ENCODE data around the gene GPR146. TPM values are rescaled to one million over a fixed set of nuclear protein-coding genes. Genes with fewer than 3 reads are reported as not detected.

Gene GPR146
- total and polyA plus RNA-seq, 2 of the 13 experiments (the other 11 are each of a cell fraction or from before 2014, with no cell fraction given) = 2.0 to 15.9 TPM

GRCh38 chr7:1044189-1045068 is at the start of gene GPR146 (continued):
- TF ChIP-seq, protein P1, sequence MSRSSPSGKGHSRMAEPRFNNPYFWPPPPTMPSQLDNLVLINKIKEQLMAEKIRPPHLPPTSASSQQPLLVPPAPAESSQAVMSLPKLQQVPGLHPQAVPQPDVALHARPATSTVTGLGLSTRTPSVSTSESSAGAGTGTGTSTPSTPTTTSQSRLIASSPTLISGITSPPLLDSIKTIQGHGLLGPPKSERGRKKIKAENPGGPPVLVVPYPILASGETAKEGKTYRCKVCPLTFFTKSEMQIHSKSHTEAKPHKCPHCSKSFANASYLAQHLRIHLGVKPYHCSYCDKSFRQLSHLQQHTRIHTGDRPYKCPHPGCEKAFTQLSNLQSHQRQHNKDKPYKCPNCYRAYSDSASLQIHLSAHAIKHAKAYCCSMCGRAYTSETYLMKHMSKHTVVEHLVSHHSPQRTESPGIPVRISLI (CRISPR knock-in tag; IDR thresholded peaks at IDR 0.05; ENCODE audit: borderline replicate concordance) = no peak
- TF ChIP-seq KLF6 (CRISPR knock-in tag; IDR thresholded peaks at IDR 0.05) (no peak), AKAP8 (CRISPR knock-in tag; IDR thresholded peaks at IDR 0.05) (no peak; the same call in 1 of the 2 replicates), ZNF234 (CRISPR knock-in tag; conservative IDR thresholded peaks at IDR 0.05) (no peak), SIX1 (CRISPR knock-in tag; IDR thresholded peaks at IDR 0.05; ENCODE audit: borderline replicate concordance) (peak; percentile 92), AGO2 (optimal IDR thresholded peaks at IDR 0.05; ENCODE audit: low read depth, low read length) (peak; percentile 56), ZNF615 (CRISPR knock-in tag; IDR thresholded peaks at IDR 0.05; ENCODE audit: borderline replicate concordance) (no peak), MTERF4 (CRISPR knock-in tag; IDR thresholded peaks at IDR 0.05) (no peak), TMF1 (CRISPR knock-in tag; IDR thresholded peaks at IDR 0.05; ENCODE audit: low read depth) (no peak), HNRNPUL1 (IDR thresholded peaks at IDR 0.05; ENCODE audit: low read depth, low read length) (no peak), SNAPC2 (CRISPR knock-in tag; IDR thresholded peaks at IDR 0.05) (no peak), ZBTB21 (CRISPR knock-in tag; IDR thresholded peaks at IDR 0.05) (no peak), GZF1 (CRISPR knock-in tag; IDR thresholded peaks at IDR 0.05) (no peak), ZNF646 (CRISPR knock-in tag; IDR thresholded peaks at IDR 0.05) (no peak)
- TF ChIP-seq, protein P2, sequence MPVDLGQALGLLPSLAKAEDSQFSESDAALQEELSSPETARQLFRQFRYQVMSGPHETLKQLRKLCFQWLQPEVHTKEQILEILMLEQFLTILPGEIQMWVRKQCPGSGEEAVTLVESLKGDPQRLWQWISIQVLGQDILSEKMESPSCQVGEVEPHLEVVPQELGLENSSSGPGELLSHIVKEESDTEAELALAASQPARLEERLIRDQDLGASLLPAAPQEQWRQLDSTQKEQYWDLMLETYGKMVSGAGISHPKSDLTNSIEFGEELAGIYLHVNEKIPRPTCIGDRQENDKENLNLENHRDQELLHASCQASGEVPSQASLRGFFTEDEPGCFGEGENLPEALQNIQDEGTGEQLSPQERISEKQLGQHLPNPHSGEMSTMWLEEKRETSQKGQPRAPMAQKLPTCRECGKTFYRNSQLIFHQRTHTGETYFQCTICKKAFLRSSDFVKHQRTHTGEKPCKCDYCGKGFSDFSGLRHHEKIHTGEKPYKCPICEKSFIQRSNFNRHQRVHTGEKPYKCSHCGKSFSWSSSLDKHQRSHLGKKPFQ (CRISPR knock-in tag; IDR thresholded peaks at IDR 0.05; ENCODE audit: insufficient replicate concordance) = no peak
- TF ChIP-seq, protein P3, sequence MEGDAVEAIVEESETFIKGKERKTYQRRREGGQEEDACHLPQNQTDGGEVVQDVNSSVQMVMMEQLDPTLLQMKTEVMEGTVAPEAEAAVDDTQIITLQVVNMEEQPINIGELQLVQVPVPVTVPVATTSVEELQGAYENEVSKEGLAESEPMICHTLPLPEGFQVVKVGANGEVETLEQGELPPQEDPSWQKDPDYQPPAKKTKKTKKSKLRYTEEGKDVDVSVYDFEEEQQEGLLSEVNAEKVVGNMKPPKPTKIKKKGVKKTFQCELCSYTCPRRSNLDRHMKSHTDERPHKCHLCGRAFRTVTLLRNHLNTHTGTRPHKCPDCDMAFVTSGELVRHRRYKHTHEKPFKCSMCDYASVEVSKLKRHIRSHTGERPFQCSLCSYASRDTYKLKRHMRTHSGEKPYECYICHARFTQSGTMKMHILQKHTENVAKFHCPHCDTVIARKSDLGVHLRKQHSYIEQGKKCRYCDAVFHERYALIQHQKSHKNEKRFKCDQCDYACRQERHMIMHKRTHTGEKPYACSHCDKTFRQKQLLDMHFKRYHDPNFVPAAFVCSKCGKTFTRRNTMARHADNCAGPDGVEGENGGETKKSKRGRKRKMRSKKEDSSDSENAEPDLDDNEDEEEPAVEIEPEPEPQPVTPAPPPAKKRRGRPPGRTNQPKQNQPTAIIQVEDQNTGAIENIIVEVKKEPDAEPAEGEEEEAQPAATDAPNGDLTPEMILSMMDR (CRISPR knock-in tag; IDR thresholded peaks at IDR 0.05) = peak; percentile 69

Measured in HepG2 (cell line).